SK-MEL-5 (cell line): ENCODE measurements around the gene HOXD3. TPM values are rescaled to one million over a fixed set of nuclear protein-coding genes. Genes with fewer than 3 reads are reported as not detected.

Experiments
- DNase-seq: peaks from one replicate; pipeline ENCODE4 v3.0.0-alpha.2; 2016; ENCODE audit warnings: low read depth, low spot score
- in situ Hi-C: cut with HindIII; loops from 2 replicates; pipeline ENCODE4 v1.10.0; 2016; ENCODE audit warnings: low sequenced_read_pairs, high pct_unique_total_duplicates, low pct_unique_long_range_greater_than_20kb
- total RNA-seq: library from RNA; depleted of rRNA; stranded (reverse); fragments of >200 nt; shearing (Covaris generic); gene quantifications from 2 replicates; pipeline ENCODE4 v1.2.3, GENCODE V29; 2014

HOXD3 gene
- total RNA-seq, 1 experiment from 2014 or later: 4.9 TPM

DNA sequence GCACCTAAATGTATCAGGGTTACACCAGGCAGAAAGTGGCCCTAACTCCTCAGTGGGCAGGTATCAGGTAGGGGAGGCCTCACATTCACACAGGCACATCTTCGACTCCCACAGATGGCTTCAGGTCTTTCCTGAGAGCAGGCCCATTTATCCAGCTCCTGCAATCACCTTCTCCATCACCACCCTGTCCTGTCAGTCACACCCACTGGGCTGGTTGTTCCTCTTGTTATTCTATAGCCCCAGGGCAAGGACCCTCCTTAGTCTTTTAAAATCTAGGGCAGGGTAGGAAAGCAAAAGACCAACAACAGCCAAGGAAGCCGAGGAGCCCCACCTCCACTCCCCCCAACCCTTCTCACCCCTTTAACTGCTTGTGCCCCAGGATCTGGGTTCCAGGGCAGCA is 14.8 kb upstream of the HOXD3 start:
- no peak for DNase-seq
- in situ Hi-C loops: no loop called here

DNA sequence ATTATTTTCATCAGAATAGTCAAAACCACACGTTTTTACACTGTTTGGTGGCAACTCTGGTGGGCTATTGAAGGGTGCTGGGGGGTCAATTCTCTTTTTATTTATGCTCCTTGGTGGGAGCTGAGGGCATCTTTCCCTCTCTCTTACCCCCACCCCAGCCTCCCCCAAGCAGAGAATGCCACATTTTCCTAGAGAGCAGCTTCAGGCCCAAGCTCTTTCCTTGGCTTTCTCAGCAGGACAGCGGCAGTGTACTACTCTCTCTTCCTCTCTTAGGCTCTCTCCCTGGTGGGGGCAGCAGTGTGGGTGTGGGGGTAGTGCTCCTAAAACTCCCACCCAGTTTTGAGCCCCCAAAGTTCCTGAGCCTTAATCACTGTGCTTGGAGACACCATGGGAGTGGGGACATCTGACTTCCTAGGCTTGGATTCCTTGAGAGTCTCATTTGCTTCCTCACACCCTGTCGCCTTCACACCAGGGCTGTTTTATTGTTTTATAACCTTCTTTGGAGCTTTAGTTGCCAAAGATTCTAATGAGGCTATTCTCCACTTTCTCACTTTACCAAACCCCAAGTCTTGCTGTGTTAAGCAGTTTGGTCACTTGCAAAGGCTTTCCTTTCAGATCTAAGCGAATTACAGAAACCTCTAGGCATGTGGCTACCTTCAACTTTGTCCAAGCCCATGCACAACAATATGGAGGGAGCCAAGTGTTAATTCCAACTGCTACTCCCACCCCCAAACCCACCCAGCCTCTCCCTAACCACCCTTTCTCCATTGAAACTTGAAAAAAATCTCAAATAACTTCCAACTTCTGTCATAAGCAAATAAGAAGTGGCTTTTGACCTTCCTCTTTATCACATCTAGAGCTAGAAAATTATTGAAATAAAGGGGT is 11.8 kb upstream of the HOXD3 start:
- in situ Hi-C loops: no loop called here
- no peak for DNase-seq

DNA sequence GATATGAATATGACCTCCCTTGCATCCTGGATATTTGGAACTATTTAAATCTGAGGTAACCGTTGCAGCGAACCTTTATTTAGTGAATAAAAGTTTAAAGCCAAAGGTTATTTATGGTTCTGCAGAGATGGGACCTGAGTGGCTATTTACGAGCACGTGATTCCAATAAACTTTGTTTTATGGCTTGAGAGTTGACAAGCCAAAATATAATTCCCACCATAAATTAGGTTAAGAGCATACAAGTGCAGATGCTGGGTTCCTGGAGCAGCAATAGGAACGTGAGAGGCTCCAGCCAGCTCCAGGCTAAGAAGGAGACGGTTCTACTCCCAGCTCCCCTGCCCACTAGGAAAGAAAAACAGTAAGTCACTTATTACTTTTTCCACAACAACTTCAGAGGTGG is 11.0 kb upstream of the HOXD3 start:
- in situ Hi-C loops: no loop called here
- DNase-seq: no peak

DNA sequence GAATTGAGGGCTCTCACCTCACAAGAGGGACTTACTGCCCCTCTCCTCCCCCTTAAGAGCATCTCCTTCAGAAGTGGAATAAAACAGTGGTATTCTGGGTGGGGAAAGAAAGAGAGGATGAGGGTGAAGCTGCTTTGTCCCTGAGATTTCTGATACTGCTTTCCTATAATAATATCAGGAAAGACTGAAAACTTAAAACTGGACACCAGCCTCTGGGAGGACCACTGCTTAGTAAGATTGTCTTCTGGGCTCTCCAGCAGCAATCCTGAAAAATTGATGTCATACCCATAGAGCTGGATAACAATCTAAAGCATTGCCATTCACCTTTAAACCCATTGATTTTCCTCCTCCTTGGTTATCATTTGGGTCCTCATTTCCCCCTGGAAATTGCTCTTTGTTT is 10.5 kb upstream of the HOXD3 start:
- in situ Hi-C loops: no loop called here
- no peak for DNase-seq

DNA sequence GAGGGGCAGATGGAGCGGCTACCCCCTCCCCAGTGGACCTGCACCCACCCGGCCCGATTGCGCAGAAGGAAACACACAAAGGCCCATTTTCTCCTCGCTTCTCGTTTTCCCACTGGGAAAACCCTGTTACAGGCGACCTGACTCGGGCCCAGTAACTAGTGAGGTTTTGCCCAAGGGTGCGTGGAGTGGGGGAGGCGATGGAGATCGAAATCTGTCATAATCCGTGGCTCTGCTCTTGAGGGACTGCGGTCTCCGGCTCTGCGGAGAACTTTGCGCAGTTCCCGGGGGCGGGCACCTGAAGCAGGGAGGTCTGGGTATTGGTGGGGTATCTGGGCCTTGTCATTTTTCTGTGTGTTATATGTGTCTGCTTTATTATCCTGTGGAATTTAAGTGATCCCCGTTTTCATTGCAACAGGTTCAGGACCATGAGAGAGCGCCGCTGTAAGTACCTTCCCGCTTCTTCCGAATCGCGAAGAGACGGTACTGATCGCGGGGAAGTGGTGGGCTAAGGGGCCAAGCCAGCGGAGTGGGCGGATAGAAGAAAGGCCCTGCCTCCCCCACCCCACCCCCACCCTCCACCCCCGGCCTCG is 9.8 kb upstream of the HOXD3 start:
- no peak for DNase-seq
- in situ Hi-C loops: no loop called here

DNA sequence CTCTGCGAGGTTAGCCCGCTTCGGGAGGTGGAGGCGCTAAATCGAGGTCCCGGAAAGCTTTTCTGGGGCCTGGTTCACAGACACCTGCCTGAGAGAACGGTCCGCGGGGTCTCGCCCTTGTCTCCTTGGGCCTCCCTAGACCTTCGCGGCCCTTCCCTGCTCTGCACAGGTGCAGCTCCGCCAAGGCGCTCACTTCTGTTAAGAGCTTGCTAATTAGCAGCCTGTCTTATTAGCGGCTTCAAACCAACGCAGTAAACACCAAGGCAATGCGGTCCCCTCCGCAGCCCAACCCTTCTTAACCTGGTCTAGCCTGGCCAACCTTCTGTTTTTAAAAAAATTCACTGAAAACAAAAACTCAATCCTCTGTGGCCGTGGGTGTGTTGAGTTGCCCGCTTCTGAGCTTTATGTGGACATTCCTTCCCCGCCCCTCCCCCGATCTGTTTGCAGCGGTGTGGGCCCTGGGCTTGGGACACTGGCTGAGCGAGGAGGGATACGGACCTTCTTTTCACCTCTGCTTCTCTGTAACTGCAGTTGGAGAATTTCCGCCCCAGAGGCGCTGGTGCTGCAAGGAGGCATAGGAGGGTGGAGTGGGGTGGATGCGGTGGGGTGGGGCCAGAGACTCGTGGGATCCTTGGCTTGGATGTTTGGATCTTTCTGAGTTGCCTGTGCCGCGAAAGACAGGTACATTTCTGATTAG is 9.2 kb upstream of the HOXD3 start:
- DNase-seq: no peak
- in situ Hi-C loops: no loop called here

DNA sequence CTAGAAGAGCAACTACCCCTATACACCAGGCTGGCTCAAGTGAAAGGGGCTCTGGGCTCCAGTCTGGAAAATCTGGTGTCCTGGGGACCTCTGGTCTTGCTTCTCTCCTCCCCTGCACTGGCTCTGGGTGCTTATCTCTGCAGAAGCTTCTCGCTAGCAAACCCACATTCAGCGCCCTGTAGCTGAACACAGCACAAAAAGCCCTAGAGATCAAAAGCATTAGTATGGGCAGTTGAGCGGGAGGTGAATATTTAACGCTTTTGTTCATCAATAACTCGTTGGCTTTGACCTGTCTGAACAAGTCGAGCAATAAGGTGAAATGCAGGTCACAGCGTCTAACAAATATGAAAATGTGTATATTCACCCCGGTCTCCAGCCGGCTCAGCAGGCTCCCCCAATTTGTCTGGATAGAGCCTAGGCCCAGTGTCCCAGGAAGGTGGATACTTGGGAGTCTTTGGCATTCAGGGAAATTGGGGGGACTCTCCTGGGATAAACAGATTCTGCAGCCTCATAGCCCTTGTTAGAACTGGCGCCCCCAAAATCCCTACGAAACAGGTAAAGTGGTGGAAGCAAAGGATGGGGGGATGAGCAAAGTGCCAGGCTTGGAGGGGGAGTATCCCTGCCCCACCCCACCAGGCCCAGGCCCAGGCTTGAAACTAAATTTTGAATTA is 8.2 kb upstream of the HOXD3 start:
- no peak for DNase-seq
- in situ Hi-C loops: no loop called here

DNA sequence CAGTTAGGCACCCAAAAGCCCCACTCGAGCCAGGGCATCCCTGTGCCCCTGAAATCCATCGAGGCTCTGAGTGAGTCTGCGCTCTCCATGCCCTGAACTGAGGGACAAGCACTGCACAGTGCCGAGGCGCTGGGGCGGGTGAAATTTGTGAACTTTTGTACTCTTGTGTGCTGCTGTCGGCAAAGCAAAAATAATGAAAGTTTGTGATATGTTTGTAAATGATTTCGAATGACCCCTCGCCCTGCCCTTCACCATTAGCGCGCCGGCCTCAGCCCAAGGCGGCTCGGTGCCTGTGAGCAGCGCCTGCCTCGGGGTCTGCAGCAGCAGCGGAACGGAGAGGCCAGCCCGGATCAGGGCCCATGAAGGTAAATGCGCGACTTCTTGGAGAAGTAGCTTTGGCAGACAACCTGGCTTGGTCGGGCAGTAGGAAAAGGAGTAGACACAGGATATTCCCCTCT is 7.6 kb upstream of the HOXD3 start:
- in situ Hi-C loops: no loop called here
- no peak for DNase-seq

DNA sequence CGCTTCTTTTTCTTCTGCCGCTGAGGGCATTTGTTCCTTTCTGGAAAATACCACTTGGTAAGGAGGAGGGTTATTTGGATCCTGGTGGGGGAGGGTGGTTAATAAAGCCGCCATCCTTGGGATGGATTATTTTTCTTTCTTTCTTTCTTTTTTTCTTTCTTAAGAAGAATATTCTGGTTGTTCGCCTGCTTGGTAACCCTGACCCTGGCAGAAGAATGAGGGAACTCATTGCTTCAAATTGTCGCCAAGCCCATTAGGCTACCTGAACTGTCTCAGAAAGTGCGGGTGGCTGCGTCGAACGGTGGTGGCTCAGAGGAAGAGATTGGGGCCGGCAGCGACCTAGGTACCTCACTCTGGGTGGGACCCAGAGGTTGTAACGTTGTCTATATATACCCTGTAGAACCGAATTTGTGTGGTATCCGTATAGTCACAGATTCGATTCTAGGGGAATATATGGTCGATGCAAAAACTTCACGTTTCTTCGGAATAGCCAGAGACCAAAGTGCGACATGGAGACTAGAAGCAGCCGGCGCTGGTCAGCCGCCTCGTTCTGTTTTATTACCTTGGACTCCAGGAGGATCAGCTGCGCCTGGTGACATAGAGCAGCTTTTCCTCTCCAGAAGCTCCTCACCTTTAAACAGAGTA is 7.0 kb upstream of the HOXD3 start:
- no peak for DNase-seq
- in situ Hi-C loops: no loop called here

DNA sequence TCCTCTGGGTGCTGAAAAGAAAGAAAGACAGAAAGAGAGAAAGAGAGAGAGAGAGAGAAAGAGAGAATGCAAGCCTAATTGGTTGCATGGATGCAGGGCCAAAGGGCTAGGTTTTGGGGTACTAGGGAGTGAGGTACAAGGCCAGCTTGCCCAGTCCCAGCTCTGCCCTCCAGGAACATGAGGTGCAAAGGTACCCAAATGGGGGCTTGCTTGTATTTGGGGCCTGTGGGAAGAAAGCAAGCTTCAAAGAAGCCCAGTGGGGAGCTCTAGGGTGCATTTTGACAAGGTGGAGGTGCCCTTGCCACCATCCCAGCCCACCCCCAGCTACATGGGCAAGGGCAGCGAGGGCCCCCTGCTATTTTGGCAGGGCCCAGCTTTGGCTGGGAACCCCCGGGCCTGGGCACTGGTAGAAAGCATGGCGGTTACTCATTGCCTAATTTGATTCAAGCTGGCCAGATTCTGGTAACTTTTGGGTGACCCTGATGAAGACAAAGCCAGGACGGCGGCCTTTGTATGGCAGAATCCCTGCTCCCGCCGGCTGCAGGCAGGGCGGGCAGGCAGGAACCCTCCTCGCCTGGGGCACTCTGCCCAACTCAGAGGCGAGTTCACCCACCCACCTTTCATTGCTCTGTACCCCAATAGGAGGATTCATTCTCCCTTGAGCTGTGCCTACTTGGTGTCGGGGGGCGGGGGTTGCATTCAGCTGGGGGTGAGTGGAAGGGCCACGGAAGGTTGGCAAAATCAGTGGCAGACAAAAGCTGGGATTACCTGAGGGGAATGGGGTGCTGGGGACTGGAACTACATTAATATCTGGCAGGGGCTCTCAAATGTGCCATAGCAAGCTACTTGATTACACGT is 6.3 kb upstream of the HOXD3 start:
- in situ Hi-C loops: no loop called here
- DNase-seq: no peak

DNA sequence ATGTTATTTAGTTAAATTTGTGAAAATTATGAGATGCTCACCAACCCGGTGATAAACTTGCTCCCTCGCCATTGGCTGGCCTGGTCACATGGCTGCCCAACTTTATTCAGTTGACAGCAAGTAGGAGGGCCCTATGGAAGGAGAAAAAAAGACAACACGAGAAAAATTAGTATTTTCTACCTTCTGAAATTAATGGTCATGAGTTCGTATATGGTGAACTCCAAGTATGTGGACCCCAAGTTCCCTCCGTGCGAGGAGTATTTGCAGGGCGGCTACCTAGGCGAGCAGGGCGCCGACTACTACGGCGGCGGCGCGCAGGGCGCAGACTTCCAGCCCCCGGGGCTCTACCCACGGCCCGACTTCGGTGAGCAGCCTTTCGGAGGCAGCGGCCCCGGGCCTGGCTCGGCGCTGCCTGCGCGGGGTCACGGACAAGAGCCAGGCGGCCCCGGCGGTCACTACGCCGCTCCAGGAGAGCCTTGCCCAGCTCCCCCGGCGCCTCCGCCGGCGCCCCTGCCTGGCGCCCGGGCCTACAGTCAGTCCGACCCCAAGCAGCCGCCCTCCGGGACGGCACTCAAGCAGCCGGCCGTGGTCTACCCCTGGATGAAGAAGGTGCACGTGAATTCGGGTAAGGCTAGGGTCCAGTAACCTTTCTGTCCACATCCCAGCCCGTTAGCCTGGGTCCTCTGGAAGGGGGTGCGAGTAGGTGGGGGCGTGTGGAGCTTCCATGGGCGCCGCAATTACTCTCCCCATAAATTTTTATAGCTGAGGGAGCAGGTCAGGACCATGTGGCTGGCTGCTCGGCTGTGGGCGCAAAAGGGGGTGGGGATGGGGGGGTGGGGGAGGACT is 5.4 kb upstream of the HOXD3 start, which contains the start of gene HOXD4:
Gene HOXD4 (plus strand): TSS at position 109 of the 846 bp plus-strand sequence. CDS start 84 bp downstream, at position 193.
- in situ Hi-C loops: no loop called here

DNA sequence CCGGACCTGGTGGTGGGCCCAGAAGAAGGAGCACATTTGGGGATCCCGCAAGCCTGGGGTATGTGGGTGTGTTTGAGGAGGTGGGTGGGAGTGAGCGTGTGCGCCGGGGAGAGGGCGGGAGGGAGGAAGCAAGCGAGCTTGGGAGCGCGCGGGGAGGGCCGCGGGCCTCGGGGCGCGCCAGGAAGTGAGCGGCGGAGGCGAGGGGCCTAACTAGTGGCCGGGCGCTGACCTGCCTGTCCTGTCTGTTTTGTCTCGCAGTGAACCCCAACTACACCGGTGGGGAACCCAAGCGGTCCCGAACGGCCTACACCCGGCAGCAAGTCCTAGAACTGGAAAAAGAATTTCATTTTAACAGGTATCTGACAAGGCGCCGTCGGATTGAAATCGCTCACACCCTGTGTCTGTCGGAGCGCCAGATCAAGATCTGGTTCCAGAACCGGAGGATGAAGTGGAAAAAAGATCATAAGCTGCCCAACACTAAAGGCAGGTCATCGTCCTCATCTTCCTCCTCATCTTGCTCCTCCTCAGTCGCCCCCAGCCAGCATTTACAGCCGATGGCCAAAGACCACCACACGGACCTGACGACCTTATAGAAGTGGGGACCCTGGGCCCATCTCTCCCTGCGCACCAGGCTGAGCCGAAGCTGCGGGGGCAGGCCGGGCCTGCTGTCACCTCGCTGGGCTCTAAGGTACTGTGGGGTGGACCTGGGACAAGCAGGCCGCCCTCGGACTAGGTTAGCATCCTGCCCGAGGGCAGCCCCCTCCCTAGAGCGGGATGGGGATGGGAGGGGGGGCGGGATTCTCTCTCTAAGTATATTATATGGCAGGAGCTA is 4.5 kb upstream of the HOXD3 start:
- DNase-seq: no peak
- in situ Hi-C loops: no loop called here

More for the DNA sequence above, 5.4 kb upstream of the HOXD3 start, which contains the start of gene HOXD4:
- no peak for DNase-seq

DNA sequence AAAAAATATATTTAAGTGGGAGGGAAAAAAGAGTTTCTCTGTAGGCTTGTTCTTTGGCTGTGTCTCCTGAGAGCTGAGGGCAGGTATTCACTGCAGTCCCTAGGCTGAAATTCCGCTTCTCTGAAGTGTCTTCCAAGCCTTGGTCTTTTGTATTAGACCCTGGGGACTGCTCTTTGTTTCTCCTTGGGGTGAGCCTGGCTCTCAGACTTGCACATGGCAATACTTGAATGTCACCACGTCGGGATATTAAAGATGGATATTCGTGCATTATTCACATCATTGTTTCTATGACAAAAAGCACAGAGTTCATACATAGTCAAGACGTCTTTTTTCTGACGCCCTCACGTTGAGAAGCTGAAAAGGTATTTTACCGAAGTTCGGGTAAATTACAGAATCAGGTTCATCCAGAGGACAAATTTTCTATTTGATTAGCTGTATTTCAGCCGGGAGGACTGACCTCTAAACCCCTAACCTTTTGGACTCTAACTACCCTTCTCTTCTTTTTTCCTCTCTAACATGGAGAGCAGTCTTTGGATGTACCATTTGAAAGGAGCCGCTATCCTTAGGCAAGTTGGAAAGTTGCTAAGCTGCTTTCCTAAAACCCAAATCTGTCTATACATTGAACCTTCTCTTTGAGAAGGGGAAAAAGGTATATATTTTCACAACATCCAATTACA is 2.4 kb upstream of the HOXD3 start:
- no peak for DNase-seq
- in situ Hi-C loops: no loop called here

DNA sequence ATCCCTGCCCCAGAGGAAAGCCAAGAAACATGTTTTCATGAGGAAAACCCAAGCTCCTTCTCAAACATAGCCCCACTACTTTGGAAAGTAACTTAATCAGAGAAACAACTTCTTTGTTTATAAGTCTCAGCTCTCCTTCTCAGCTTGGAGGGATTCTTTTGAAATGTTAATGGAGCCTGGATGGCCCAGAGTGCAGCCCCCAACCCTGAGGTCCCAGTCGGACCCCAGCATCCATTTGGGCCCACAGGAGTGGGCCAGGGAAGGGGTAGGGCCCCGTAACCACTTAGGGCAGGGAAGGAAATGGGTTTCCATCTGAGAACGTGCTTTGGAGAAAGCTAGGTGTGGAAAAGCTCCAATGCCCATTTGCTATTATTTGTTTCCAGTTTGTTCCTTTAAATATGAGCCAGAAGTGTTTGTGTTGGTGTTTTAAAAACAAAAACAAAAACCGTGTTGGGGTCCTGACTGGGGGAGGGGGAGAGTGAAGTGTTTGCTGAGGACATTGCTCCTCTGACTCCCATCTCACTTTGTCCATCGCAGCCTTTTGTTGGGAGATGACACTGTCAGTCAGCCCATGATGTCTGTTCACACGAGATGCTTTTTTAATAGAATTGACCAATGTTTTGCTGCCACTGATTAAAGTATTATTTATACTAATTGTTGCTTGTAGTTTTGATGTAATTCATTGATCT is 1.6 kb upstream of the HOXD3 start:
- in situ Hi-C loops: no loop called here

More for the DNA sequence above, 1.6 kb upstream of the HOXD3 start:
- DNase-seq: no peak
